Hair follicle dermal papilla cell (primary cell): ENCODE results near the gene EIF3K. TPM values are rescaled to one million over a fixed set of nuclear protein-coding genes. Genes with fewer than 3 reads are reported as not detected.

ENCODE experiments used
- total RNA-seq: library from RNA; depleted of rRNA; stranded (reverse); fragments of >200 nt; gene quantifications from 2 replicates; pipeline ENCODE4 v1.2.3, GENCODE V29; 2012

The EIF3K gene
- 279 and 398 TPM in 2 replicates for total RNA-seq

DNA sequence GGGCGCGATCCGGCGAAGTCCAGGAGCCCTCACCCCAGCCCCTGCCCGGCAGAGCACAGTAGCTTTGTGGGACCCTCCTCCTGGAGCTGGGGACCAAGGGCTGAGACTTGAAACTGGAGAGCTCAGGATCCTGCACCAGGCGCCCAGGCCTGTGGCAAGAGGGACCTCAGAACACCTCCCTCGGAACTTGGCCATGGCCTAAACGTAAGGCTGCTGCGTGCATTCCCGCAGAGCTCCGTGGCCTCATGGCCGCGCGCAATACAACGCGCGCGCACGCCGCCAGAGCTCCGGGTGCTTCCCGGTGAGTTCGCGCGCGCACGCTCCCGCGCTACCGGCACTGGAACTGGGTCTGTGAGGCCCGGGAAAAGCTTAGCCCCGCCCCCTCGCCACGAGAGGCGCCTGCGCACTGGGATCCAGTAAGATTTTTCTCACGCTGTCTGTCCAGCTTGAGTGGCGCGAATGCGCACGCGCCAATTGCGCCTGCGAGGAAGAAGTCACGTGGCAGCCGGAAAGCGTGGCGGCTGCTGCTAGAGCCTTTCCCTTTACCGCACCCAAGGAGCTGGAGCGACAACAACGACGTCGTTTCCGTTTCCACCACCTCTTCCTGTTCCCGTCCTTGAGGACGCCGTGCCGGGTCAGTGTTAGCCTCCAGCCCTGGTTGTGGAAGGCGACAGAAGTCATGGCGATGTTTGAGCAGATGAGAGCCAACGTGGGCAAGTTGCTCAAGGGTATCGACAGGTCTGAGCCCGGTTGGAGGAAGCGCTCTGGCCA lies at the start of gene EIF3K:
TSS of gene EIF3K (plus strand) at position 599 of the 771 bp plus-strand sequence. CDS start at position 680, 81 bp downstream.

DNA sequence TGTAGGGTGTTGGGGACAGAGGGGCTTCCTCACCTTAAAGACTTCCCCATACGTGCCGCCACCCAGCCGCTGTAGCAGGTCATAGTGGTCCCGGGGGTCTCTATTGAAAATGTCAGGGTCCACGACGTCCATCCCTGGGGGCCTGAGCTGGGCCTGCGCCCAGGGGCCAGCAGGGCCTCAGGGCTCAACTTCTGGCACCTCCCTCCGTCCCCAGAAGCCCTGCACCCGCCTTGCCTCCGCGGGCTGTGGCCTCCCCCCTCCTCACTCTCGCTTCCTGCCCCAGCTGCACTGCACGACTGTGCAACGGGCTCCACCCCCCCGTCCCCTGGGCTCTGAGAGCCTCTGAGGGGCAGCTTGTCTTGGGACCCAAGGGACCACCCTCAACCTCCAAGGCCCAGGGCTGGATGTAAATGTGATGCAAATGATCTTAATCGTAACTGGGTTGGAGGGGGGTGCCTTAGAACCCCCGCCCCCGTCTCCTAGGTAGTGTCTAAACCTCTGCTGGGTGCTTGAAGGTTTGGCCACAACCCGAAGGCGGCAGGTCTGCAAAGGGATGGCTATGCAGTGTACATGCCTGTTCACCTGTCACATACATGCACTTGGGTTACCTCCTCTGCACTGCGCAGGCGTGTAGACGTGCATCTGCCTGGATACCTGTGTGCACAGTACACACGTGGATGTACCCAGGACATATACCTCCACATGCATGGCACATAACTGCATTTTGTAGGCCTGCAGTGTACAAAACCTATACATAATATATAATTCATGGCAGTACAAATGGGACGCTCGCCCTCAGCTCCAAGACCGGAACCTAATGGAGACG lies 1.0 kb upstream of the EIF3K start, which contains the start of gene MAP4K1:
TSS of gene MAP4K1 (minus strand) at position 190 of the 826 bp plus-strand sequence. CDS start at position 132, 58 bp downstream.

GRCh38 chr19:38647368-38647965 lies 28.5 kb downstream of the EIF3K start, which contains the start of gene ACTN4:
TSS of gene ACTN4 (plus strand) at chr19:38647649. CDS start at chr19:38647746, 97 bp downstream.

Other genes starting within 250 kb of the EIF3K start
- gene PSMD8, start 244.6 kb upstream of the EIF3K start, total RNA-seq = 233 and 276 TPM in 2 replicates
- gene GGN, start 231.2 kb upstream of the EIF3K start, total RNA-seq = 0.49 and 1.2 TPM in 2 replicates
- 1.5 and 2.1 TPM in 2 replicates for gene SPRED3, start 230.5 kb upstream of the EIF3K start, total RNA-seq
- gene FAM98C, start 216.1 kb upstream of the EIF3K start, total RNA-seq = 11.2 and 11.9 TPM in 2 replicates
- not detected in 2 replicates for gene RASGRP4, start 193.0 kb upstream of the EIF3K start, total RNA-seq
- gene RYR1, start 185.5 kb upstream of the EIF3K start, total RNA-seq = under 0.01 TPM in 2 replicates
- gene MAP4K1, start 1.2 kb upstream of the EIF3K start, total RNA-seq = not detected in 2 replicates
- gene ACTN4, start 28.5 kb downstream of the EIF3K start, total RNA-seq = 644 and 959 TPM in 2 replicates
- 0.24 and 0.65 TPM in 2 replicates for gene CAPN12, start 125.3 kb downstream of the EIF3K start, total RNA-seq
- gene LGALS7, start 154.3 kb downstream of the EIF3K start, total RNA-seq = not detected in 2 replicates
- 0.97 TPM in 1 of 2 replicates, not detected in the other for gene LGALS7B, start 170.0 kb downstream of the EIF3K start, total RNA-seq
- not detected in 2 replicates for gene LGALS4, start 193.8 kb downstream of the EIF3K start, total RNA-seq
- gene ECH1, start 212.6 kb downstream of the EIF3K start, total RNA-seq = 61.2 and 70.1 TPM in 2 replicates
- gene HNRNPL, start 230.8 kb downstream of the EIF3K start, total RNA-seq = 232 and 246 TPM in 2 replicates